GM18907 (cell line): ENCODE results near the gene XRN1.
"Not testable (repeated sequence)": the region's sequence is repeated elsewhere in the genome, so short reads cannot be mapped to it uniquely, and the experiment has no call there.

Source experiments
- ATAC-seq: cut with Tn5 transposase; IDR thresholded peaks from one replicate; pipeline ENCODE4 v1.9.1; 2021; ENCODE audit warnings: mild to moderate bottlenecking, moderate library complexity; ENCODE audit not compliant: unreplicated experiment

XRN1 gene

DNA sequence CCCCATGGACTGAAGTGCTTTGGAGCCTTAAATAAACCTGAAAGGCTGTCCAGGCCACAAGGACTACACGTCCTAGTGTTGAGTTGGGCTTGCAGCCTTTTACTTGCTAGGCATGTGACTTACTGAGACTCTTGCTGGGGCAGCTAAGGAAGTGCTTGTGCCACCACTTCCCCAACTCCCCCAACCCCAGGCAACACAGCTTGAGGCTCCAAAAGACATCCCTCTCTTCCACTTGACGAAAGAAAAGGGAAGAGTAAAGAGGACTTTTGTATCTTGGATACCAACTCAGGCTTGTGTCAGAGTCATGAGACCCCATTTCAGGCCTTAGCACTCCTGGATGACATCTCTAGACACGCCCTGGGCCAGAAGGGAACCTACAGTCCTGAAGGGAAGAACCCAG, 109.8 kb downstream of the XRN1 start:
- no peak for ATAC-seq

DNA sequence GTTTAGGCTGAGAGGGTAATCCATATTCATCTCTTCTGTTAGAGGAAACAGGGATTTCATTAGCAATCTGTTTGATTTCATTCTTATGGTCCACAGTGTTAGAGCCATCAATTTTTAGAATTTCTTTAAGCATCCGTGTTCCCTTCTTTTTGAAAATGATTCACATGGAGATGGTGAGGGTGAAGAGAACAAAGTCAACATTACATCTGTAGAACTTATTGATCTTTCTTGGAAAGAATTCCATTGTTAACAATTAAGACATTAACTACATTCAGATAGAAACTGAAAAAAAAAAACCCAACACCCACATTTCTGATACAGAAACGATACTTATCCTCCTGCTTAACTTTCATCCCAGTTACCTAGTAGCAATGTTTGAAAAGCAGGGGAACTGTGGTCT, 115.4 kb downstream of the XRN1 start:
- no peak for ATAC-seq

DNA sequence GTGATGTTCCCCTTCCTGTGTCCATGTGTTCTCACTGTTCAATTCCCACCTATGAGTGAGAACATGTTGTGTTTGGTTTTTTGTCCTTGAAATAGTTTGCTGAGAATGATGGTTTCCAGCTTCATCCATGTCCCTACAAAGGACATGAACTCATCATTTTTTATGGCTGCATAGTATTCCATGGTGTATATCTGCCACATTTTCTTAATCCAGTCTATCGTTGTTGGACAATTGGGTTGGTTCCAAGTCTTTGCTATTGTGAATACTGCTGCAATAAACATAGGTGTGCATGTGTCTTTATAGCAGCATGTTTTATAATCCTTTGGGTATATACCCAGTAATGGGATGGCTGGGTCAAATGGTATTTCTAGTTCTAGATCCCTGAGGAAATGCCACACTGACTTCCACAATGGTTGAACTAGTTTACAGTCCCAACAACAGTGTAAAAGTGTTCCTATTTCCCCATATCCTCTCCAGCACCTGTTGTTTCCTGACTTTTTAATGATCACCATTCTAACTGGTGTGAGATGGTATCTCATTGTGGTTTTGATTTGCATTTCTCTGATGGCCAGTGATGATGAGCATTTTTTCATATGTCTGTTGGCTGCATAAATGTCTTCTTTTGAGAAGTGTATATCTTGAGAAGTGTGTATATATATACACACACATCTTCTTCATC, 123.4 kb downstream of the XRN1 start:
- ATAC-seq, result not testable (repeated sequence)

DNA sequence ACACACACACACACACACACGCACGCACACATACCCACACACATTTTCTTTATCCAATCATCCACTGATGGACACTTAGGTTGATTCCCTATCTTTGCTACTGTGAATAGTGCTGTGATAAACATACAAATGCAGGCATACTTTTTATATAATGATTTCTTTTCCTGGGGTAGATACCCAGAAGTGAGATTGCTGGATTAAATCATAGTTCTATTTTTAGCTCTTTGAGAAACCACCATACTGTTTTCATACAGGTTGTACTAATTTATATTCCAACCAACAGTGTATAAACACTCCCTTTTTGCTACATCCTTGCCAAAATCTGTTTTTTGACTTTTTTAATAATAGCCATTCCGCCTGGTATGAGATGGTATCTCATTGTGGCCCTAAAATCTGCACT, 127.9 kb downstream of the XRN1 start:
- ATAC-seq, result no peak

DNA sequence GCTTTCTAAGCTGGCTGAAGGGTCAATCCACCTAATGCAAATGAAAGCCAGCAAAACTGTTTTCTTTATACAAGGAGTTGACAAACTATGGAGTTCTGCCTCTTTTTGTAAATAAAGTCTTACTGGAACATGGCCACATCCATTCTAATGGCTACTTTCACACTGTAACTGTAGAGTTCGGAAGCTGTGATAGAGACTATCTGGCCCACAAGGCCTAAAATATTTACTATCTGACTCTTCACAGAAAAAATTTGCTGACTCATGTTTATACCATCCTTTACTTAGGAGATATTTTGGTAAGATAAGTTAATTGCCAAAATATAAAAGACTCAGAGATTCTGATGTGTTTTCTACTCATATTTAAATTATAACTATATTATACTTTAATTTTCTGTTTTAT, 128.7 kb downstream of the XRN1 start:
- no peak for ATAC-seq

DNA sequence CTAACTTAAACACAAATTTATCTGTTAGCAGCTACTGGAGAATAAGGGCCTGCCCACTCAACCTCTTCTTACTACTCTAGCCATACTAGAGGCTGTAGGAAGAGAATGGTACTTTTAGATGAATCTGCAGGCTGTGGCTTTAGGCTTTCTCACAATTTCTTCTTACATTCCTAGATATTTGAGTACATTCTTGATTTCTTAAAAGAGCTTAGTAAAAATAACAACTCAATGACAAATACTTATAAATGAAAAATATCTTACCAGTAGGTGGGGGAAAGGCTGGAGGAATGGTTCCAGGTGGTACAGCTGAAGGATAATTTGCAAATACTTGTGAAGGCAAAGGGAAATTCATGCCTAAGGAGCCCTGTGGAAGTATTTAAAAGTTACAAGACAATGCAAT, 129.5 kb downstream of the XRN1 start:
- ATAC-seq, result no peak

DNA sequence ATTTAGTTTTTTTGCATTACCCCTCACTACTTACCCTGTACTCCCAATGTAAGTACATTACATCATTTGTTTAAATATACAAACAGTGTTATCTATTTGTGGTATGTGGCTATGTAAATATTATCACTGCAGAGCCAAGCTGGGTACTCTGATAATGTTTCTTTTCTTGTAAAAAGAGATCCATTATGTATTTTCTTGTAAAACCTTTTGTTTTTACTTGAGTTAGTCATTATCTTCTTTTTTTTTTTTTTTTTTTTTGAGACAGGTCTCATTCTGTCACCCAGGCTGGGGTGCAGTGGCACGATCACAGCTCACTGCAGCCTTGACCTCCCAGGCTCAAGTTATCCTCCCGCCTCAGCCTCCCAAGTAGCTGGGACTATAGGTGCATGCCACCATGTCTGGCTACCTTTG, 131.9 kb downstream of the XRN1 start:
- not testable (repeated sequence) for ATAC-seq

DNA sequence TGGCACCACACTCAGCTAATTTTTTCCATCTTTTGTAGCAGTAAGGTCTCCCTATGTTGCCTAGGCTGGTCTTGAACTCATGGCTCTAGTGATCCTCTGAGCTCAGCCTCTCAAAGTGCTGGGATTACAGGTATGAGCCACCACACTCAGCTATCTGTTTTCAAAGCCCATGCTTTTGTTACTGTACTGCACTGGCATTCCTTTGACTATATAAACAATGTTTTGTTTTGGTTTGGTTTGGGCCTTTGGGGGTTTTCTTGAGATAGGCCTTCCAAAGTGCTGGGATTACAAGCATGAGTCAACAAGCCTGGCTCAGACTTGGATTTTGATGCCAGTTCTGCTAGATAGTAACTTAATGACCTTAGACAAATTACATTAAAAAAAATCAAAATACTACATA, 132.8 kb downstream of the XRN1 start:
- ATAC-seq, result no peak

DNA sequence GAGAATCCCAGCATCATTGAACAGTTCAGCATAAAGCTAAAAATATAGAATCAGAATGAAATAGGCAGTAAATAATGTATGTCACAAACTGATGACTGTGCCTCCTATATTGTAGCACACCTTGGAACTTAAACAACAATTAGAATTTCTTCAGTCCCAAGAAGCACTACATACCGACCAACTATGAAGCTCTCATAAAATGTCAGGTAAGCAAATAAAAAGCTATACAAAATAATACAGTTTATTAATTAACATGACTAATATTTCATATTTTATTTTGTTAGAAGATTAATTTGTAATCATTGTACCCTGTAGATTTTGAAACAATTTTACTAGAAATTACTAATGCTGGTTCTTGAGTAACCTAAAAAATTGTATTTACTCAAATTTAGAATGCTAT, 137.4 kb downstream of the XRN1 start:
- ATAC-seq, result no peak

DNA sequence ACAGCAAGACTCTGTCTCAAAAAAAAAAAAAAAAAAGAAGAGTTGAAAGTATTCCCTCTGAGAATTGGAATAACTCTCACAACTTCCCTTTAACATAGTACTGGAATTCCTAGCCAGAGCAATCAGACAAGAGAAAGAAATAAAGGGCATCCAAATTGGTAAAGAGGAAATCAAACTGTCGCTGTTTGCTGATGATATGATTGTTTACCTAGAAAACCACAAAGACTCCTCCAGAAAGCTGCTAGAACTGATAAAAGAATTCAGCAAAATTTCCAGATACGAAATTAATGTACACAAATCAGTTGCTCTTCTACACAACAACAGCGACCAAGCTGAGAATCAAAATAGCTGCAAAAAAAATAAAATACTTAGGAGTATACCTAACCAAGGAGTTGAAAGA, 145.0 kb downstream of the XRN1 start:
- ATAC-seq, result not testable (repeated sequence)

DNA sequence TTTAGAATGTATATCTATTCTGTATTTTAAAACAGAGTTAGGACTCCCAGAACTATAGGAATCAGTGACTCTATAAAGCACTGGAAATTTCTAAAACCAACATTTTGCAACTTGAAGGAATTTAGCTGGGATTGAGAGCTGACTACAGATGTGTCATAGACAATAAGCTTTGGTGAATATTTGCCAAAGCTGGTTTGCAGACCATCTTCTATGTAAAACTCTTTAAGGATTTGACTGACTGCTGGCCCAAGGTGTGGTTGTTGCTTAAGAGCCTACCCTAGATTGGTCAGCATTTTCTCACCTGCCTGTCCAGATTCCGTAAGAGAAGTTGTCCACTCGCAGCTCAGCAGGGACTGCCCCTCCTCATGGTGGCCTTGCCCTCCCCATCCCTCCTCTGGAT, 149.2 kb downstream of the XRN1 start:
- no peak for ATAC-seq

DNA sequence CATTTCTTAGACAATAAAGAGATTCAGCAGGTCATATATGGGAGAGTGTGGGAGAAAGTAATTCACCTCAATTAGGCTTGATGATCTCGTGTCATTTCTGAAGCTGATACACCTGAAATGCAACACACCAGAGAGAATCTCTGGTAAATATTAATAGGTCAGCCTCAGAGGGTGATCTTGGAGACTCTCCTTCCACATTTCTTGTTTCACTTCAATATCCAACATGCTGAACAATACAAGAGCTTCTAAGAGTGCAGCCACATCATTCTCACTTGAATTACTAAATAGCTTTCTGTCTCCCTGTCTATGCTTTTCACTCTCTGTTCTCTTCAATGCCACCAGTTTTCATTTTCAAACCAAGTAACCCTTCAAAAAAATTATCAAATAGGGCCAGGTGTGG, 151.3 kb downstream of the XRN1 start:
- ATAC-seq, result no peak

DNA sequence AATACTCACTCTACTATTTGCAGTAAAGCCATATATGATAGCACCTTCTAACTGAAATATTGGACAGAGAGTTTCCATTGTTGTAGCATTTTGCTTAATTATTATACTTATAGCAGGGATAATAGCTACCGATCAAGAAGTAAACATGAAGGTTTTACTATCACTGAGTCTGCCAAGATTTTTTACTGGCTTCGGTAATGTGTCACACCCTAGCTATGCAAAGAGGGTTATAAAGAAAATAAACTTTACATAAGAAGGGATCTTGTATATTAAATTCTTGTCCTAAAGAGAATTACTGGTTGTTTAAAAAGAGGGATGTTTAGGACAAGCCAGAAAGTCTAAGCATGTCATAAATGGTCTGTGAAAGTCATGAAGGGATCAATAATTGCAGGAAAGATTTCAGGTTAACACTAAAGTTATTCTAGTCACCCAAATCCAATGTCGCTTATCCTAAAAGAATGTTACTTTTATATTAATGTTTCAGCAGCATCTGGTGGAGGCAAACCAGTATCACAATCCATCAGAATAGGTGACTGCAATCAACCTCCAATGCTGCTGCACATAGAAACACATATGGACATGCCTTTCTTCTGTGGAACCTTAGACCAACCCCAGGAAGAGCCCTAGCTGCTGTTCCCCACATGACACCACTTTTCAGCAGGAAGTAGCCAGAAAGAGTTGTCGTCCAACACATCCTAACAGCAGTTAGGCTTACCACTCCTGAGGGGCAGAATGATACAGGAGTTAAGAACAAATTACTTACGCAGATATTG, 159.8 kb downstream of the XRN1 start:
- no peak for ATAC-seq

DNA sequence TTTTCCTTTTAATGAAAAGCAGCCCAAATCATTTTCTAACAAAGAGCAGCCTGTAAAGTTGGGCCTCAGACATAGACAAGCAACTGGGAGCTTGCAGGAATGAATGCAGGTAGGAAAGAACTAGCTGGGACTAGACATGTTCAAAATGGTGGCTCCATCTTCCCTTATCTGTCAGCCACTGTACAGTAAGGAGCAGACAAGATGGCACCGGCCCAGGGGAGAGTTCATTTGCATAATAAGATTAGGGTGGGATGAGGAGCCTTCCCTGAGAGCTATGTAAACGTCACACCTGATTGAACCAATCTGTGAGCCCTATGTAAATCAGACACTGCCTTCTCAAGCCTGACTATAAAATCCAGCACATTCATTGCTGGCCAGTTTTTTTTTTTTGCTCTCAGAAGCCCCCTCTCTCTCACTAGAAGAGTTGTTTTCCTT, 162.7 kb downstream of the XRN1 start:
- ATAC-seq, result no peak

DNA sequence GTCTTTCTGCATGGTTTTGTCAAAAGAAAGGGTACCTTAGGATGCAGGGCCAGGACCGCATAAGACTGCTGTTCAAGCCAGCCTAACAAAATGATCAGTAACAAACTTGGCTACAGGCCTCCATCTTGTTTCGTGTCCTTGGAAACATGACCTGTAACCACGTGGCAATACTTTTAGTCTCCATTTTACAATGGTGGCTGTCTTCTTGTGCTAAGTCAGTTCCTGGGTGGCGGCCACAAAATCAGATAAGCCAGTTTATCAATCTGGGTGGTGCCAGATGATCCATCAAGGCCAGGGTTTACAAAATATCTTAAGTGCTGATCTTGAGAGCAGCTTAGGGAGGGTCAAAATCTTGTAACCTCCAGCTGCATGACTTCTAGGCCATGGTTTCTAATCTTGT, 165.3 kb downstream of the XRN1 start:
- ATAC-seq, result no peak

DNA sequence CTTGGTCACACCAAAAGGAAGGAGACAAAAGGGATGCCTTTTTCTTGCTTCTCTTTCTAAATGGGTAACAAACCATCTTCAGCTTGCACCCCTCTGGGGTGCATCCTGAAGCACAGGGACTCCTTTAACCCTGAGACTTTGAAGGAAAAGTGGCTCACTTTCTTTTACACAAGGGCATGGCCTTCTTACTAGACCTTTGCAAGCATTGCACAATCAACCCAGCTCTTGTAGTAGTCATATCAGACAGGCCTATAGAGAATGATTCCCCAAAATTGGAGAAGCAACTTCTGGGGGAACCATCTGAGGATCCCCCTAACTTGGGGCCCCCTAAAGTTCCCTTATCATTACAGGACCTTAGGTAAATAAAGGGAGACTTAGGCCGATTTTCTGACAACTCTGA, 166.4 kb downstream of the XRN1 start:
- no peak for ATAC-seq

DNA sequence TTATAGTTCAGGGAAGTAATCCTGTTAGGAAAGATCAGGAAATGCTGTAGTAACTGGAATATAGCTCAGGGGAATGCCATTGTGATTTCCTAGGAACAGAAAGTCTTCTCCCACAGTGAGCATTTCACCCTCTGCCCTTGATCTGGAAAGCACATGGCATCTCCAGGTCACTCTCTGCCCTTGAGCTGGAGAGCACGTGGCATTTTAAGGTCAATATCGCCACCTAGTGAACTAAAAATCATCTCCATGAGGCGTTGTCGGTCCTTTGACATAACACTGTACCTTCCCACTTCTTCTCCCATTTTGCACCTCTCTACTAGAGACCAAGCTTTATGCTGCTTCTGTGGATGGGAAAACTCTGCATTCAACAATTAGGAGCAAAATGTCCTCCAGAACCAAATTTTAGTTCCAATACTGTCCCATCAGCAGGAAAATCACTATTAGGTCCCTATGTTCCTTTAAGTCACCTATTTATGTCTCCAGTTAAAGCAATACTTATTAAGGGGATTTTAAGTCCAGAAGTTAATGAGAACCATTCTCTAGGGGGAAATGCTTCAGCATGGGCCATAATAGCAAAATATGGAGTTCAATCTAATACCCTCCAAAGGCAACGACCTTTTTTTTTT, 167.8 kb downstream of the XRN1 start:
- peak; percentile 86 for ATAC-seq

DNA sequence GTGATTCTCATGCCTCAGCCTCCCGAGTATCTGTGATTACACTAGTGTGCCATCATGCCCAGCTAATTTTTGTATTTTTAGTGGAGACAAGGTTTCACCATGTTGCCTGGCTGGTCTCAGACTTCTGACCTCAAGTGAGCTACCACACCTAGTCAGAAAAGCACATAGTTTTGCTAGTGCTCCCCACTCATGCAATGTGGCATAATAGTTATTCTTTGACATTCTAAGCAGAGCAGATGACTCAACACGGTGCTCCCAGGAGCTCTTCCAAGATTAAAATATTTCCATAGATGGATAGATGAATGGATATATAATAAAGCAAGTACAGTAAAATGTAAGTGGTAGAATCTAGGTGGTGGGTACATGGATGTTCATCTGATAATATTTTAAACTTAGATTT, 169.4 kb downstream of the XRN1 start:
- no peak for ATAC-seq

DNA sequence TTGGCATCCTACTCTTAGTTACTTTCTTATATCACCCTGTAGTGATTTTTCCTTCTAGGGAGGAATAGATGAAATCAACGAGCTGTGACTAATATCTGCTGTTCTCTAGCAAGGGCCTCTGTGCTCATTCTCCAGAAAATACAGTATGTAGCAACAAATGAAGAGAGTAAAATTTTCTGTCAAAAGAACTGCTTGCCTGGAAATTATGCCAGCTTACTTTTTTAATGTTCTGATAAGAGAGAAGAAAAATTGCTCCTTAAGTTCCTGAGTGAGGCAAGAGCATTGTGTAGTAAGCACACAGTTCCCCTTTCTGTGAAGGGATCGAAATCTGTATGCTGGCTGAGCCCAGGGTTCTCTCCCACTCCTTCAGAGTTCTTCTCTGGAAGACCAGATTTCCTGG, 171.1 kb downstream of the XRN1 start:
- no peak for ATAC-seq

DNA sequence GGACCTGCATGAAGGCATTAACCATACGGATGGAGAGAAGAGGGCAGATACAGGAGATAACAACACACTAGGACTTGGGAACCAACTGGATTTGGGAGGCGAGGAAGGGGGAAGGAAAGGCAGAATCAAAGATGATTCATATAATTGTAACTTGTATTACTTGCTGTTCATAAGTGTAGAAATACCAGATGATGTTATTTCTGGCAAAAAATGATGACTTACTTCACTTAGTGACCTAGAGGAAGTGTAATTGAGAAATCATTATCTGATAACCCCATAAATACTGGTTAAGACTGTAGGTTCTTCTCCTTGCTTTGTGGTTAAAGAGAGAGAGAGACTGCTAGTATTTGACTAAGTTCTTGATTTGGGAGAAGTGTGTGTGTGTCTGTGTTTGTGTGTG, 172.0 kb downstream of the XRN1 start:
- ATAC-seq, result no peak

DNA sequence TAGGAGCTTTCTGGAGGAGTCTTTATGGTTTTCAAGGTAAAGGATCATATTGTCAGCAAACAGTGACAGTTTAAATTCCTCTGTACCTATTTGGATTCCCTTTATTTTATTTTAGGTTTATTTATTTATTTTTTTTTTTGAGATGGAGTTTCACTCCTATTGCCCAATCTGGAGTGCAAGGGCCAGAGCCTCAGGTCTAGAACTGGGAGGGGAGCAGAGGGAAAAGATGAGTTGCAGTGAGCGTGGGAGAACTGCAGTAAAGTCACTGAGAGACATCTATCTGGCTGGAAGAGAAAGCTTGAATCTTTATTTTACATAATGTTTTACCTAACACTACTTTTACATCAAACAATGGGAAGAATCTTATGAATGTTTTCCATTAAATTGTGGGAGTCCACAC, 172.9 kb downstream of the XRN1 start:
- ATAC-seq, result no peak

DNA sequence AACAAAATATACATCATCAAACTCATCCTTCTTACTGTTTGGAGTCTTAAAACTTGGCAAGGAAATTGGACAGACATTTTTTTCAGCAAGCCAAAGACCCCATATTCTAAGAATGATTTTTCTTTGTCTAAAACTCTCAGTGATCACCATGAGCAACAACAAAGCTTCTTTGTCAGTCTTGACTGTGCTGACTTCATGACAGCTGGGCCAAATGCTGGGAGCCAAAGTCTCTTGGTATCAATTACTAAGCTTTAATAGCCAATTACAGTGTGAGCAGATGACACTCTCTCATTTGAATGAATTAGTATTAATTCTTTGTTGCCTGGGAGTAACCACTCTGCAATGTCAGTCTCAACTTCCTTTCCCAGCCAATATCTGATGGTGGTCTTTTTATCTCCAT, 174.3 kb downstream of the XRN1 start:
- no peak for ATAC-seq
